MM.1S (cell line): ENCODE measurements around the gene CELA2A.

ENCODE experiments used
- CTCF ChIP-seq: fragments of 300-600 bp; sonication (generic); IDR thresholded peaks from 2 replicates; pipeline ENCODE4 v1.5.1; 2016; ENCODE audit warnings: antibody characterized with exemption, low read length, mixed read lengths
- EZH2phosphoT487 ChIP-seq: fragments of 300-600 bp; sonication (generic); IDR thresholded peaks from 2 replicates; pipeline ENCODE4 v1.6.1; 2018; ENCODE audit warnings: antibody characterized with exemption, low read length

DNA sequence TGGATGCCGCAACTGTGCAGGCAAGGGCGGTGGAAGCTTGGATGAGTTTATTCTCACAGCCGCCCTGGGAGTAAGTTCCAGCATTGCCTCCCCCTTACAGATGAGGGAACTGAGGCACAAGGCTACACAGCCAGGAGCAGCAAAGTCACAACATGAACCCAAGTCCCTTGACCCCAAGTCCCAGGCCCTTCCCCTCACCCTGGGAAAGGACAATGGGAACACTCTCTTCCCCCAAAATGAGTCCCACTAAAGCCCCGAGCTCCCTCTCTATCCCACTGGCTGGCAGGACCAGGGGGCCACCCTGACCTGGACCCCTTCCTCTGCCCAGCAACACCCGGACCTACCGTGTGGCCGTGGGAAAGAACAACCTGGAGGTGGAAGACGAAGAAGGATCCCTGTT is 14.4 kb upstream of the CELA2A start:
- TF ChIP-seq CTCF (no peak), EZH2phosphoT487 (no peak)
